Femur (tissue), 1 donor: ENCODE results near the gene NCK2.

Experiments
- DNase-seq: peaks from one replicate; pipeline ENCODE4 v3.0.0-alpha.2; 2017

The NCK2 gene

DNA sequence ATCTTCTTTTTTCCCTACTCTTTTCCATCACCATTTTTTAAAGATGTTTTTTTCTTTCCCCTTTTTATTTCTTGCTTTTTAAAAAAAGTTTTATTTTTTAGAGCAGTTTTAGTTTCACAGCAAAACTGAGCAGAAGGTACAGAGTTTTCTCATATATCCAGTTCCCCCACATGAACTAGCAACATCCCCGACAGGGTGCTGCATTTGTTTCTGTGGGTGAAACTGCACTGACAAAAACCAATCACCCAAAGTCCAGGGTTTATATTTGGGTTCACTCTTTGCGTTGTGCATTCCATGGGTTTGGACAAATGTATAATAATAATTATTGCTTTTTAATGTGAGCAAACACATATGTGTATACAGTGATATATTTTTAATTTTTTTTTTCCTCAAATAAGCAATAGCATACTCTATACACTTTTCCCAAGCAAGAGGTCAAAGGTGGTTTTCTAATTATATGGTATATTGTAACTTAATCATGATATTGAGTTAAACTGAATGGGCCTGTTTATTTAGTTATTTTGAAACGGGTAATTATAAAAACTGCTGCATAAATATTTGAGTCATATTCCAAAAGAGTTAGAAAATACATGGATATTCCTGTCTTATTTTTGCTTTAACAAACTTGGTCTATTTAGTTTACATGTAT, 50.3 kb downstream of the NCK2 start:
- no peak for DNase-seq

DNA sequence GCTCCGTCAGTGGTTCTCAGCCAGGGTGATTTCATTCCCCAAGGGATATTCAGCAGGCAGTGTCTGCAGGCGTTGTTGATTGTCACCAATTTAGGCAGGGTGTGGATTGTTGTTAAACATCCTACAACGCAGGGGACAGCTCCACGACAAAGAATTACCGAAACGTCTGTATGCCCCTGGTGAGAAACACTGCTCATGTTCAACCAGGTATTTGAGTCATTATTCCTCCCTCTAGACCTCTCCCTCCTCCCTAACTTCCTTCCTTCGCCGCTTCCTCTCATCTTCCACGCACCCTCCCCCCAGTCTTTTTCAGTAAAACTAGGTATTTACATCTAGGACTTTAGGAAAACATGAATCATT, 50.8 kb downstream of the NCK2 start:
- DNase-seq: no peak

- DNase-seq: no peak
Measured at GRCh38 chr2:105796131-105796638, 51.5 kb downstream of the NCK2 start.

GRCh38 chr2:105796791-105797190, 52.1 kb downstream of the NCK2 start:
- no peak for DNase-seq

DNA sequence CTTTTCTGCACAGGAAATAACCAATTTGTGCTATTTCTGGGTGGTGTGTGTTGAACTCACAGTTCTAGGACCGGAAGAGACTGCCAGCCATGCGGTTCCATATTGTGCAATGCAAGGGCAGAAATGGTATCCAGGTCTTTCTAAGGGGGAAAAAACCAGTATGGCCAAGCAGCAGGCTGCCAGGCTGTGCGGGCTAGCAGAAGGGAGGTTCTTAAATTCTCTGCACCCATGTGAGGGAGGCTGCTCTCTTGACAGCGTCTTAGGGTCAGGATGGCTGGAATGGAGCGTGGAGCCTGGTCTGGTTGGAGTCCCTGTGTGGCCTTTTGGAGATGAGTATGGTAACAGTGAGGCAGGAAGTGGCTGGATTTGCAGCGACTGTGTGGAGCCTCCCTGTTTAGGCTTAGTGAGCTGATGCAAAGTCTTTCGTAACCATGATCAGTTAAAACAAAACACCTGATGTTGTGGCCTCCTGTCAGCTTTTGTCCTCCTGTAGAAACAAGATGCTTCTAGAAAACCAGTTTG, 52.6 kb downstream of the NCK2 start:
- DNase-seq: peak; percentile 53

GRCh38 chr2:105798595-105798994, 53.9 kb downstream of the NCK2 start:
- no peak for DNase-seq

DNA sequence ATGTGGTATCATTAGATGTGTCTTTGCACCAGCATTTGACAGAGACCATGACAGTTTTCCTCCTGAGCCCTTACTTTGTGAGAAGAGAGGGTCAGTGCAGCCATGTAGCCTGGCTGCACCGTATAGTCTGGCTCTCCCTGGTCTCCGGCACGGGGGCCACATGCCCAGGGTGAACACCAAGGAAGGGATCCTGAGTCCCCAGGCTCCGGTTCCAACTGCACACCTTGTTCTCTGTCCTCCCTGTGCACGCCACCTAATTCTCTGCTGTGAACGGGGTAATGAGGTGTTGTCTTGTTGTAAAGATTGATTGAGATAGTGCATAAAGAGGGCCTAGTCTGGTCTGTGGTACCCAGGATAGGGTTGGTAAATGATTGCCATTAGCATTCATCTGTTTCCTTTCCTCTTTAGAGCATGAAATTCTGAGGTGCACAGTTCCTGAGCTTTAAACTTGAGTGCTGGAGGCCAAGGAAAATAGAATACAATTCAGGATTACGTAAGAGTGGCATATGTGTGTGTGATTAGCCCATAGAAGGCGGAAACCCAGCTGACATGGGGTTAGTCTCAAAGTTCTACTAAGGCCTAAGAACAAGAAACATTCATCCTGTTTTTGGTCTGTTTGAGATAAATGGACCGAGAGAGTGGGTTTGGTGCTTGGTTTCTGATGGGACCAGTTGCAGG, 55.5 kb downstream of the NCK2 start:
- DNase-seq: no peak

DNA sequence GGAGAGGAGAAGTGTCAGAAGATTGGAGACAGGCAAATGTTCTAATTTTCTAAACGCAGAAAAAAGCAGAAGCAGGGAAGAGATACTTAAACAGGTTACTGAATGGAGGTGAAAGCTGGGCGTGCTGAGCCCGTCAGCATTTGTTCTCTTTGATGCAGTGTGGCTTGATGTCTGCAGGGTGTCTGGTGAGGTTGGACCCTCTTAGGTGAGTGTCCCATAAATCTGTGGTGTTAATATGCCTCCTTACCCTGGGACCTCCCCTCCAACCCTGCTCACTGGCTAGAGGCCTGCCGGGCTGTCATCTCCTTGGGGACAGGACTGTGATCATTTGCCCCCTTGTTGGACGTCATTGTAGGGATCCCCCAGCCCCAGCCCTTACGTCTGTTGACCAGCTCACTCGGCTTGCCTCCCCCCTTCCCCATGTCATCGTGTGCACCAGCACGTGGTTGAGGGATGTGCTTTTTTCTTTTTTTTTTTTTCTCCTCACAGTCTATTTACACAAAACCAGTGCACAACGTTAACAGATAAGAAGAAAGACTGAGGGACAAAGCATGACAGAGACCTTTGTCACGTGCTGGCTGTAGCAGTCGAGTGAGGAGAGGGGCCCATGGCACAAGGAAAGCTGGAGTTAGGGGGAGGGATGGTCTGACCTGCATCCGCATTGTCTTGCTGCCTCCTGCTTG, 56.4 kb downstream of the NCK2 start:
- DNase-seq: no peak

DNA sequence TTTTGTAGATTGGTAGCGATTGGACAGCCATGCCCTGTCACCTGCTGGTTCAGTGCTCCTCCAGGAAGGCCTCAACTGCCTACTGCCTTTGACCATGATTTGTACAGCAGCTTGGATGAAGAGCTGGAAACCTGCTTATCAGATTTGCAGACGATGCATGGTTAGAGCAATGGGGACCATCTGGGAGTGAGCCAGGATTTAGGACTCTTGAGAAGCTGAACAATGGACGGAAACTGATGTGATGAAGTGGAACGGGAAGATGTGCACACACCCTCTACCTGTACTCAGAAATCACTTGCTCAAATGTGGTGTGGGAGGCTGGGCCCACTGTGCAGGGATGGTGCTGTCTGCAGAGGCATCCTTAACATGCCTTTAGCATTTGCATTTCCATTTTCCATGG, 57.2 kb downstream of the NCK2 start:
- DNase-seq: no peak

DNA sequence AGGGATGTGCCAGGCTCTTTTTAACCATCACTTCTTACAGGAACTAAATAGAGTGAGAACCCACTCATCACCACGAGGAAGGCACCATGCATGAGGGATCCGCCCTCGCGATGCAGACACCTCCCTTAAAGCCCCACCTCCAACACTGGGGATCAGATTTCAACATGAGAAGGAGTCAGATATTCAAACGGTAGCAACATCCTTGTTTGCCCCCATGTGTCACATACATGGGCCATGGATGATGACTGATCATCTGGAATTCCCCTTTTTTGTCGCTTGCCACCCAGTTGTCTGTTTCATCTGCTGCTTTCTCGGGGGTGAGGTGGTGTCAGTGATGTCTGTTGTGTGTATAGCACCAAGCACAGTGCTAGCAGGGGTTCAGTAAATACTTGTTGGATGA, 57.9 kb downstream of the NCK2 start:
- DNase-seq: no peak

GRCh38 chr2:105803337-105803736, 58.6 kb downstream of the NCK2 start:
- DNase-seq: no peak

GRCh38 chr2:105803773-105804172, 59.1 kb downstream of the NCK2 start:
- no peak for DNase-seq

GRCh38 chr2:105804266-105804665, 59.6 kb downstream of the NCK2 start:
- DNase-seq: no peak

- no peak for DNase-seq
Measured at GRCh38 chr2:105806996-105807395, 62.3 kb downstream of the NCK2 start.

- no peak for DNase-seq
Measured at GRCh38 chr2:105808423-105809096, 63.8 kb downstream of the NCK2 start.

GRCh38 chr2:105809097-105809473, 64.4 kb downstream of the NCK2 start:
- DNase-seq: no peak

DNA sequence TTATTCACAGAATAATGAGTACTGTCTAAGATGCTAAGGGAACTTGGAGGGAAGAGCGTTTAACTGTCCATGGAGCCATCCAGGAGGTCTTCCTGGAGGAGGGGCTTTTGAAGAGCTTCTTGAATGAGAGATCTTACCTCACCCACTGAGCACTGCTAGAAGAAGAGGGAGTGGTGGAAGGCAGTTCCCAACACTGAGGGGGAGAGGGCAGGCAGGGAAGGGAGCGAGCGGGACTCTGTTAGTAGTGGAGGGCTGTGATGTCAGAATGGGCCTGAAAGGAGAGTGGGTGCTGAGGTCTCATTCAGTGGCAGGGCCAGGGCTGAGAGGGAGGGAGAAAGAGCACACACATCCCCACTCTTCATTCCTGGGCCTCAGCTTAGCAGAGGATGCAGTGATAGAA, 65.0 kb downstream of the NCK2 start:
- DNase-seq: no peak

GRCh38 chr2:105812180-105813044, 67.7 kb downstream of the NCK2 start:
- DNase-seq: peak; percentile 65

- no peak for DNase-seq
Measured at GRCh38 chr2:105813045-105813315, 68.3 kb downstream of the NCK2 start.

- no peak for DNase-seq
Measured at GRCh38 chr2:105813405-105813804, 68.7 kb downstream of the NCK2 start.

DNA sequence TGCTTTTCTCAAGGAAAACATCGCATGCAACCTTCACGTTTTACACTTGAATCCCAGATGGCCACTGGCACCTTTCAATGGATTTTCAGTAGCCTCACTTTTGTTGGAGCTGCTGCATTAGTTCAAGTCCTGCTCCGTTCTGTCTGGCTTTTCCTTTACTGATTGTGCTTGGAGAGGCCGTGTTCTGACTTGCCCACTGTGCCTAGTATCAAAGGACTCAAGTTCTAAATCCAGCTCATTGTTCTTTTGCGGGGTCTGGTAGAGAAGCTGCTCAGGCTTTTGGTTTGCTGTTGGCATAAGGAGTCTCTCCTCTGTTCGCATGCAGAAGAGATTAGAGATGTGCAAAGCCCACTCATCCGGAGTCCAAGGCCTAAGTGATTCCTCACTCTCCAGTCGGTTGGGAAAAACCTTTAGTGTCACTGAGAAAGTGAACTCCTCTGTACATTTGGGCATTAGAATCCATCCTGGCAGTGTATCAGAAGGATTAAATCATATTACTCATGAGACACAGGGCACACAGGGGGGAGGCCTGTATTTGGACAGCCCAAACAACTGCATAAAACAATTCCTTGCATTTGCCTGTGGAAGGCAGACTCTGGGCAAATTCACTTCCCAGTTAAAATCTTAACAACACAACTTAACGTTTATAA, 69.7 kb downstream of the NCK2 start:
- DNase-seq: no peak

DNA sequence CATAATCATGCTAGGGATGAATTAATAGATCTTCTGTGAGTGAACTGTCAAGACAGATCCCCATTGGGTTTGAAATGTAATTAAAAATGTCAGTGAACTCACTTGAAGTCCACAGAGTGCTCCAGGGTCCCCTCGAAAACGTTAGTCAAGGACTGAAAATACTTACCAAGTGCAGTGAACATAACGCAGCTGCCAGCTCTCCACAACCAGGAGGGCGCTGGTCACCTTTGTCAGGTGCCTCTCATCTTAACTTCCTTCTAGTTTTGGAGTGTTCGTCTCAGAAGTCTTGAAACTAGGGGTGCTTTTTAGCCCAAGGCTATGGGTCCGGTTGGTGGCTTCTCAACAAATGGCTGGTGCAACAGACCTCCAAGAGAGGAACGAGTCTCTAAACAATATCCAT, 70.7 kb downstream of the NCK2 start:
- DNase-seq: no peak
